ENCODE data around the gene MTRF1. TPM values are rescaled to one million over a fixed set of nuclear protein-coding genes. Genes with fewer than 3 reads are reported as not detected.

Gene MTRF1
- total RNA-seq, 1 experiment from 2014 or later, result 15.8 TPM

- peaks cover 9% of the 10 kb centered on the region for H3K36me3 Mint-ChIP-seq (ENCODE audit: insufficient read depth, unreplicated experiment)
- H3K27me3 Mint-ChIP-seq (ENCODE audit: unreplicated experiment), result no peaks in the 10 kb centered on the region
- no peak overlapping the region for H3K4me3 Mint-ChIP-seq (ENCODE audit: low read depth, unreplicated experiment)
- DNase-seq, result no peak
- no peak overlapping the region for H3K27ac Mint-ChIP-seq (ENCODE audit: unreplicated experiment)
- TF ChIP-seq CTCF (IDR thresholded peaks at IDR 0.05; ENCODE audit: unreplicated experiment), result no peak
- BruUV-seq (replicated peaks), result no TSS peak
- H3K4me1 Mint-ChIP-seq (ENCODE audit: low read depth, unreplicated experiment), result no peaks in the 10 kb centered on the region
- CTCF ChIA-PET, result no interaction called here
- intact Hi-C loops (cut with micrococcal nuclease; ENCODE audit: unreplicated experiment), result loop anchor here (5.0 kb wide), 1 partner anchor 52 kb away; the partner anchor contains the start of gene NAA16
- H3K9me3 Mint-ChIP-seq (ENCODE audit: low read depth, unreplicated experiment), result no peaks in the 10 kb centered on the region
Measured at GRCh38 chr13:41259875-41260501, 3.4 kb downstream of the MTRF1 start.

GRCh38 chr13:41257535-41257934 is 5.8 kb downstream of the MTRF1 start:
- Mint-ChIP-seq H3K4me3 (ENCODE audit: low read depth, unreplicated experiment) (no peak overlapping the region), H3K36me3 (ENCODE audit: insufficient read depth, unreplicated experiment) (no peaks in the 10 kb centered on the region), H3K4me1 (ENCODE audit: low read depth, unreplicated experiment) (no peaks in the 10 kb centered on the region), H3K27me3 (ENCODE audit: unreplicated experiment) (no peaks in the 10 kb centered on the region), H3K27ac (ENCODE audit: unreplicated experiment) (no peak overlapping the region), H3K9me3 (ENCODE audit: low read depth, unreplicated experiment) (no peaks in the 10 kb centered on the region)
- no TSS peak for BruUV-seq (replicated peaks)
- no peak for DNase-seq
- intact Hi-C loops (cut with micrococcal nuclease; ENCODE audit: unreplicated experiment), result no loop called here
- TF ChIP-seq CTCF (IDR thresholded peaks at IDR 0.05; ENCODE audit: unreplicated experiment), result no peak
- CTCF ChIA-PET, result no interaction called here

- no TSS peak for BruUV-seq (replicated peaks)
- H3K36me3 Mint-ChIP-seq (ENCODE audit: insufficient read depth, unreplicated experiment), result no peaks in the 10 kb centered on the region
- CTCF ChIA-PET, result interaction anchor here (0.5 to 0.9 kb wide), 2 partner anchors 12 to 772 kb away, joined by 3 to 6 read pairs; no protein-coding TSS in a partner anchor
Measured at GRCh38 chr13:41254902-41255301, 8.5 kb downstream of the MTRF1 start.

GRCh38 chr13:41250993-41251392 is 12.4 kb downstream of the MTRF1 start:
- no peaks in the 10 kb centered on the region for H3K4me1 Mint-ChIP-seq (ENCODE audit: low read depth, unreplicated experiment)
- no peaks in the 10 kb centered on the region for H3K9me3 Mint-ChIP-seq (ENCODE audit: low read depth, unreplicated experiment)
- H3K27ac Mint-ChIP-seq (ENCODE audit: unreplicated experiment), result no peak overlapping the region
- CTCF ChIA-PET, result no interaction called here
- BruUV-seq (replicated peaks), result no TSS peak
- no peak overlapping the region for H3K4me3 Mint-ChIP-seq (ENCODE audit: low read depth, unreplicated experiment)
- H3K36me3 Mint-ChIP-seq (ENCODE audit: insufficient read depth, unreplicated experiment), result peaks cover under 1% of the 10 kb centered on the region
- no peak for TF ChIP-seq CTCF (IDR thresholded peaks at IDR 0.05; ENCODE audit: unreplicated experiment)
- H3K27me3 Mint-ChIP-seq (ENCODE audit: unreplicated experiment), result no peaks in the 10 kb centered on the region
- intact Hi-C loops (cut with micrococcal nuclease; ENCODE audit: unreplicated experiment), result no loop called here
- DNase-seq, result no peak

More at GRCh38 chr13:41254902-41255301, 8.5 kb downstream of the MTRF1 start:
- no peak for DNase-seq
- no peak for TF ChIP-seq CTCF (IDR thresholded peaks at IDR 0.05; ENCODE audit: unreplicated experiment)
- Mint-ChIP-seq H3K9me3 (ENCODE audit: low read depth, unreplicated experiment) (no peaks in the 10 kb centered on the region), H3K27me3 (ENCODE audit: unreplicated experiment) (no peaks in the 10 kb centered on the region), H3K4me3 (ENCODE audit: low read depth, unreplicated experiment) (no peak overlapping the region), H3K4me1 (ENCODE audit: low read depth, unreplicated experiment) (no peaks in the 10 kb centered on the region), H3K27ac (ENCODE audit: unreplicated experiment) (no peak overlapping the region)
- intact Hi-C loops (cut with micrococcal nuclease; ENCODE audit: unreplicated experiment), result no loop called here
